ENCODE results near the gene TACC2.

GRCh38 chr10:122139627-122140170, 150.7 kb downstream of the TACC2 start:
- no peak for TF ChIP-seq POLR2A (IDR thresholded peaks at IDR 0.05)
- TF ChIP-seq CTCF (IDR thresholded peaks at IDR 0.05): no peak
- no peak for TF ChIP-seq POLR2AphosphoS5 (IDR thresholded peaks at IDR 0.05)
